Smooth muscle cell (in vitro differentiated cells): ENCODE measurements around the gene ENAH. TPM values are rescaled to one million over a fixed set of nuclear protein-coding genes. Genes with fewer than 3 reads are reported as not detected.

Experiments used
- DNase-seq: peaks from one replicate; lab custom pipeline; 2025; ENCODE audit not compliant: unreplicated experiment; lab: John Stamatoyannopoulos, UW
- H2AFZ ChIP-seq: fragments of 200-600 bp; sonication (generic); 2 replicates; pipeline ENCODE4 v1.6.0; 2016; ENCODE audit warnings: antibody characterized with exemption, low read depth, mild to moderate bottlenecking
- H3F3A ChIP-seq: fragments of 200-600 bp; sonication (generic); 2 replicates; pipeline ENCODE4 v1.6.0; 2017; ENCODE audit warnings: antibody characterized with exemption, low read depth
- H3K27ac ChIP-seq: fragments of 200-600 bp; sonication (generic); 2 replicates; pipeline ENCODE4 v1.5.1; 2016; ENCODE audit warnings: low read depth, mild to moderate bottlenecking
- H3K27me3 ChIP-seq: fragments of 200-600 bp; sonication (generic); 2 replicates; pipeline ENCODE4 v1.6.1; 2016; ENCODE audit warnings: low read depth, mild to moderate bottlenecking
- H3K36me3 ChIP-seq: fragments of 200-600 bp; sonication (generic); 2 replicates; pipeline ENCODE4 v1.5.1; 2016; ENCODE audit warnings: low read depth
- H3K4me1 ChIP-seq: fragments of 200-600 bp; sonication (generic); 2 replicates; pipeline ENCODE4 v1.5.1; 2016; ENCODE audit warnings: low read depth
- H3K4me2 ChIP-seq: fragments of 200-600 bp; sonication (generic); 2 replicates; pipeline ENCODE4 v1.6.0; 2016; ENCODE audit warnings: mild to moderate bottlenecking
- H3K4me3 ChIP-seq: fragments of 200-600 bp; sonication (generic); 2 replicates; pipeline ENCODE4 v1.5.1; 2016; ENCODE audit warnings: mild to moderate bottlenecking
- H3K79me2 ChIP-seq: fragments of 200-600 bp; sonication (generic); 2 replicates; pipeline ENCODE4 v1.6.0; 2016; ENCODE audit warnings: low read depth, mild to moderate bottlenecking
- H3K9ac ChIP-seq: fragments of 200-600 bp; sonication (generic); 2 replicates; pipeline ENCODE4 v1.6.0; 2016; ENCODE audit warnings: low read depth
- H3K9me3 ChIP-seq: fragments of 200-600 bp; sonication (generic); replicated peaks from 2 replicates; pipeline ENCODE4 v1.5.1; 2016; ENCODE audit warnings: low read depth
- H4K20me1 ChIP-seq: fragments of 200-600 bp; sonication (generic); 2 replicates; pipeline ENCODE4 v1.6.0; 2016; ENCODE audit warnings: low read depth
- WGBS: methylation state at CpG from one replicate; pipeline ENCODE4 v1.1.7; 2016; ENCODE audit warnings: low lambda C conversion rate; 5-methylcytosine and 5-hydroxymethylcytosine counted together
- polyA plus RNA-seq: library from polyadenylated mRNA; unstranded; fragments of >200 nt; fragmentation: Nextera tagmentation; extraction: Ambion mirVana; gene quantifications from 2 replicates; pipeline ENCODE4 v1.2.1, GENCODE V29; 2016
- total RNA-seq: library from RNA; depleted of rRNA; stranded (reverse); fragments of >200 nt; gene quantifications from 2 replicates; pipeline ENCODE4 v1.2.3, GENCODE V29; 2014
- TF ChIP-seq, protein P1 (sequence below): fragments of 200-600 bp; sonication (generic); IDR thresholded peaks from 2 replicates; pipeline ENCODE4 v1.5.1; 2017; ENCODE audit warnings: borderline replicate concordance, mild to moderate bottlenecking, antibody characterized with exemption; ENCODE audit not compliant: insufficient read depth, poor library complexity, severe bottlenecking

Gene ENAH
- total and polyA plus RNA-seq, 2 experiments from 2014 or later = 39.3 to 147 TPM

DNA sequence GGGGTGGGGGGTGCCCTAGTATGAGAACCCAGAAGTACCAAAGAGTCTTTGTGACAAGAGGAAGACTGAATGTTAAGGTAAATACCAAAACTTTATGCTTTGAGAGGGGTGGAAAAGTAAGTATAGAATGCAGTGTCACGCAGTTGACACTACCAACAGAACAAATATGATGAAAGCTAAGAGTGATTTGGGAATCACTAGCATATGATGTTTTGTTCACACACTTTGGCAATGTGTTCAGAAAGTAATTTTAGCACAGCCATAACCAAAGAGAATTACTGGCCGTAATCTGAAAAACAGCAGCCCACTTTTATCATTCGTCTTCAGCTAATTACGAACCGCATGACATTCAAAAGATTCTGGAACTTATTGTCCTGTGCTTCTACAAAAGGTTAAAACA lies 59.5 kb downstream of the ENAH start:
- no peaks in the 10 kb centered on the region for H3K9me3 ChIP-seq
- H3F3A ChIP-seq = peaks cover 4% of the 10 kb centered on the region
- peaks cover 98% of the 10 kb centered on the region for H4K20me1 ChIP-seq
- no peak for DNase-seq
- no peak overlapping the region for H2AFZ ChIP-seq
- WGBS = 90% methylated on average over 5 of the region's 5 CpGs
- no peaks in the 10 kb centered on the region for H3K27me3 ChIP-seq
- no peak overlapping the region for H3K4me3 ChIP-seq
- no peak overlapping the region for H3K4me2 ChIP-seq
- no peaks in the 10 kb centered on the region for H3K36me3 ChIP-seq
- TF ChIP-seq, protein P1, sequence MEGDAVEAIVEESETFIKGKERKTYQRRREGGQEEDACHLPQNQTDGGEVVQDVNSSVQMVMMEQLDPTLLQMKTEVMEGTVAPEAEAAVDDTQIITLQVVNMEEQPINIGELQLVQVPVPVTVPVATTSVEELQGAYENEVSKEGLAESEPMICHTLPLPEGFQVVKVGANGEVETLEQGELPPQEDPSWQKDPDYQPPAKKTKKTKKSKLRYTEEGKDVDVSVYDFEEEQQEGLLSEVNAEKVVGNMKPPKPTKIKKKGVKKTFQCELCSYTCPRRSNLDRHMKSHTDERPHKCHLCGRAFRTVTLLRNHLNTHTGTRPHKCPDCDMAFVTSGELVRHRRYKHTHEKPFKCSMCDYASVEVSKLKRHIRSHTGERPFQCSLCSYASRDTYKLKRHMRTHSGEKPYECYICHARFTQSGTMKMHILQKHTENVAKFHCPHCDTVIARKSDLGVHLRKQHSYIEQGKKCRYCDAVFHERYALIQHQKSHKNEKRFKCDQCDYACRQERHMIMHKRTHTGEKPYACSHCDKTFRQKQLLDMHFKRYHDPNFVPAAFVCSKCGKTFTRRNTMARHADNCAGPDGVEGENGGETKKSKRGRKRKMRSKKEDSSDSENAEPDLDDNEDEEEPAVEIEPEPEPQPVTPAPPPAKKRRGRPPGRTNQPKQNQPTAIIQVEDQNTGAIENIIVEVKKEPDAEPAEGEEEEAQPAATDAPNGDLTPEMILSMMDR = no peak
- H3K27ac ChIP-seq = no peak overlapping the region
- H3K4me1 ChIP-seq = peaks cover 28% of the 10 kb centered on the region
- no peak overlapping the region for H3K9ac ChIP-seq
- peaks cover 100% of the 10 kb centered on the region for H3K79me2 ChIP-seq

DNA sequence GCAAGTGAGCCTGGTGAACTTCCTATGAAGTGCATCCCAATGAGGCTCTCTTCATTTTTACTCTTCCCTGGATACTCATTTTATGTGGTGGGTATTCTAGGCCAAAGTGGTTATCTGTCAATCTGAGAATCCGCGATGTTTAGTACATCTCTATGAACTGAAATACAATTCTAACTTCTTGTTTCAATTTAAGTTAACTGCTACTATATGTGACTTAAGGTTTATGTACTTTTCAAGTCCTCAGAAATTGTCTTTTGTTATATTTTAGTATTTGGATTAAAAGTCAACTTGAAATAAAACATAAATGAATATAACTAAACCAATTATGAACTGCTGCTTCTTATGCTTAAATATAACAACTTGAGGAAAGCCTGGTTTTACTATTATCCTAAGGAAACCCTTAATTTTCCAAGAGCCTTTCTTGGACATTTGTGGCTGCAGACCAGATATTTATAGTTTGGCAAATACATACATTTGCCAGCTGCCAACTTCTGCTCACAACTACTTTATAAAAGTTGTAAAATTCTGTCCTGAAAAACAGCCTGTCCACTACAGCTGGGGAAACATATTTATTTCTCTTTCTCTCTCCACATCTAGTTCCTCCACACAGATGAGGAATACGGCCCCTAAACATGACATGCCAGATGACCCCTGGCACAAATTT lies 60.4 kb downstream of the ENAH start:
- no peak for DNase-seq
- peaks cover 98% of the 10 kb centered on the region for H4K20me1 ChIP-seq
- H3K36me3 ChIP-seq = no peaks in the 10 kb centered on the region
- no peaks in the 10 kb centered on the region for H3K27me3 ChIP-seq
- no peak overlapping the region for H3K4me3 ChIP-seq
- no peaks in the 10 kb centered on the region for H3K9me3 ChIP-seq
- H3F3A ChIP-seq = peaks cover 4% of the 10 kb centered on the region
- 92% methylated on average over 3 of the region's 3 CpGs for WGBS
- H3K27ac ChIP-seq = no peak overlapping the region
- H2AFZ ChIP-seq = no peak overlapping the region
- no peak overlapping the region for H3K9ac ChIP-seq
- no peak overlapping the region for H3K4me2 ChIP-seq
- H3K4me1 ChIP-seq = peaks cover 20% of the 10 kb centered on the region
- H3K79me2 ChIP-seq = peaks cover 100% of the 10 kb centered on the region
- TF ChIP-seq, protein P1 = no peak

DNA sequence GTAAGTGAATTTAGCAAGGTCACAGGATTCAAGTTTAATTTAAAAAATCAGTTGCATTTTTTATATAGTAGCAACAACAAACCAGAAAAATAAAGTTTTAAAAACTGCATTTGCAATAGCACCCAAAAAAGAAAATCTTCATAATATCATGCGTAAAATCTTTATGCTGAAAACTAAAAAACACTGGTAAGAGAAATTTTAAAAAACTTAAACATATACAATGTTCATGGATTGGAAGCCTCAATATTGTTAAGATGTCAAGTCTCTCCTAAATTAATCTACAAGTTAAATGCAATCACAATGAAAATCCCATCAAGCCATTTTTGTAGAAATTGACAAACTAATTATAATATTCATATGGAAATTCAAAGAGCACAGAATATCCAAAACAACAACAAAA lies 65.6 kb downstream of the ENAH start:
- Histone ChIP-seq H3K9me3 (no peaks in the 10 kb centered on the region), H3K4me1 (peaks cover 14% of the 10 kb centered on the region), H2AFZ (no peak overlapping the region), H3K79me2 (peaks cover 100% of the 10 kb centered on the region), H3K27ac (no peak overlapping the region), H3K27me3 (no peaks in the 10 kb centered on the region), H4K20me1 (peaks cover 99% of the 10 kb centered on the region), H3K4me2 (no peak overlapping the region), H3K36me3 (no peaks in the 10 kb centered on the region), H3K9ac (no peak overlapping the region), H3K4me3 (no peak overlapping the region), H3F3A (no peaks in the 10 kb centered on the region)
- TF ChIP-seq, protein P1 = no peak
- no peak for DNase-seq
- WGBS = 100% methylated on average over 1 of the region's 1 CpG

DNA sequence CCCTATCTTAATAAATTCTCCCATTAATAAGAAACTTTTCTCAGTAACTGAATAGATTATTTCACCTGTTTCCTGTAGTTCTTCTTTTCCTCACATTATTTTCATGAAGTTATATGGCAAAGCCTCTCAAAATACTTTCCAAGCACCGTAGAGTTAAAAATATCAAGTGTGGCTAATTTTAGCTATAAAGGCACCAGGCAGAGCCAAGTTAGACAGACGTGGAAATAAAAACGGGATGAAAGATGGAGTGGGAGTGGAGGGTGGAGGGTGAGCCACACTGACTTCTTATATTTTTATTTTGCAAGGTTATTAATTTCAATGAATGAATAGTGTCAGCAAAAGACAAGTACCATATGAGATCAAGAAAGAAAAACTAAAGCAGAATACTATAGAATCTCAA lies 71.7 kb downstream of the ENAH start:
- Histone ChIP-seq H3K4me3 (no peak overlapping the region), H3K4me2 (no peak overlapping the region), H3K27ac (no peak overlapping the region), H3K9me3 (no peaks in the 10 kb centered on the region), H3K9ac (no peak overlapping the region), H2AFZ (no peak overlapping the region), H3F3A (peaks cover 23% of the 10 kb centered on the region), H3K79me2 (peaks cover 100% of the 10 kb centered on the region), H3K4me1 (peaks cover 47% of the 10 kb centered on the region), H4K20me1 (peaks cover 99% of the 10 kb centered on the region), H3K27me3 (no peaks in the 10 kb centered on the region), H3K36me3 (no peaks in the 10 kb centered on the region)
- WGBS = 49% methylated on average over 3 of the region's 3 CpGs
- no peak for DNase-seq
- TF ChIP-seq, protein P1 = no peak
